GM12874 (cell line): ENCODE measurements around the gene UMOD.

ENCODE experiments used
- TF ChIP-seq, protein P1 (sequence below): IDR thresholded peaks from 2 replicates; pipeline ENCODE4 v1.5.1; 2011; ENCODE audit warnings: low read depth, mild to moderate bottlenecking, control low read depth, low read length, moderate library complexity; ENCODE audit not compliant: insufficient read depth

UMOD gene

DNA sequence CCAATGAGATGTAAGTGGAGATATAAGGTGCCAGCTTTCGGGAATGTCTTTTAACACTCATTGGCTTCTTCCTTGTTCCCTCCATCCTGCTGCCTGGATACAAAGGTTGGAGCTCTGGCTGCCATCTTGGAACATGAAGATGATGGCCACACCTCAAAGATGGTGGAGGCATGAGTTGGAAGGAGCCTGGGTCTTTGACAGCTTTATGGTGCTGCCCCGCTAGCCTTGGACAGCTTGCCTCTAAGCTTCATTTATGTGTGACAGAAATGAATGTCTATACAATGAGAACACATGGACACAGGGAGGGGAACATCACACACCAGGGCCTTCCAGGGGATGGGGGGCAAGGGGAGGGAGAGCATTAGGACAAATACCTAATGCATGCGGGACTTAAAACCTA lies 38.8 kb downstream of the UMOD start:
- TF ChIP-seq, protein P1, sequence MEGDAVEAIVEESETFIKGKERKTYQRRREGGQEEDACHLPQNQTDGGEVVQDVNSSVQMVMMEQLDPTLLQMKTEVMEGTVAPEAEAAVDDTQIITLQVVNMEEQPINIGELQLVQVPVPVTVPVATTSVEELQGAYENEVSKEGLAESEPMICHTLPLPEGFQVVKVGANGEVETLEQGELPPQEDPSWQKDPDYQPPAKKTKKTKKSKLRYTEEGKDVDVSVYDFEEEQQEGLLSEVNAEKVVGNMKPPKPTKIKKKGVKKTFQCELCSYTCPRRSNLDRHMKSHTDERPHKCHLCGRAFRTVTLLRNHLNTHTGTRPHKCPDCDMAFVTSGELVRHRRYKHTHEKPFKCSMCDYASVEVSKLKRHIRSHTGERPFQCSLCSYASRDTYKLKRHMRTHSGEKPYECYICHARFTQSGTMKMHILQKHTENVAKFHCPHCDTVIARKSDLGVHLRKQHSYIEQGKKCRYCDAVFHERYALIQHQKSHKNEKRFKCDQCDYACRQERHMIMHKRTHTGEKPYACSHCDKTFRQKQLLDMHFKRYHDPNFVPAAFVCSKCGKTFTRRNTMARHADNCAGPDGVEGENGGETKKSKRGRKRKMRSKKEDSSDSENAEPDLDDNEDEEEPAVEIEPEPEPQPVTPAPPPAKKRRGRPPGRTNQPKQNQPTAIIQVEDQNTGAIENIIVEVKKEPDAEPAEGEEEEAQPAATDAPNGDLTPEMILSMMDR: no peak

GRCh38 chr16:20311548-20311947 lies 41.0 kb downstream of the UMOD start:
- TF ChIP-seq, protein P1: no peak

DNA sequence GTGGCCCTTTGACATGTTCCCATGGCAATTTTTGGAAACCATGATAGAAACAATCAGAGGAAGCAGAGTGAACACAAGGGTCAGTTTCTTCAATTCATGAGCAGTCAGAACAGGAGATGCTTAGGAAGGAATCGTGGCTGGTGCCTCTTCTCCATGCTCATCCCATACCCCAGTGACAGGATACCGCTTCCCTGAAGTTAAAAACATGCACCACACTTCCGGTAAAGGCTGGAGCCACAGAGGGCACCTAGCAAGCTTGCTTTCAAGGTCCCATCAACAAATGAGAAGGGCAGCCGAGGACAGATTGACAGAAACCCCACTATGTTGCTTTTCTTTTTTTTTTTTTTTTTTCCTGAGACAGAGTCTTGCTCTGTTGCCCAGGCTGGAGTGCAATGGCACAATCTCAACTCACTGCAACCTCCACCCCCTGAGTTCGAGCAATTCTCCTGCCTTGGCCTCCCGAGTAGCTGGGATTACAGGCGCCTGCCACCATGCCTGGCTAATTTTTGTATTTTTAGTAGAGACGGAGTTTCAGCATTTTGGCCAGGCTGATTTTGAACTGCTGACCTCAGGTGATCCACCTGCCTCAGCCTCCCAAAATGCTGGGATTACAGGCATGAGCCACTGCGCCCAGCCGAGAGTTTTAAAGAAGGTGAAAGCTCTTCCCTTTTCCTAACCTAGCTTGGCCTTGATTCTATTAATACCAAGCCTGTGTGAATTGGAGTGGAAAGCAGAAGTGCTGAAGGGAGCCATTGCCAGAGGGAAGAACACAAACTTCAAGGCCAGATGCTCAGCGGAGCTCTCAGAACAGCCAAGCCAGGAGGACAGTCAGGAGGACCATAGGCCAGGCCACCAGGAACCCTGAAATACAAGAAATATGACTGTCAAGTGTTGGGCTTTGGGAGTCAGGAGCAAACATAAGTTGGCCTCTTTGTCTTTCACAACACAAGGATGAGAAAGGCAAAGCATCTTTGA lies 41.8 kb downstream of the UMOD start:
- TF ChIP-seq, protein P1: no peak

DNA sequence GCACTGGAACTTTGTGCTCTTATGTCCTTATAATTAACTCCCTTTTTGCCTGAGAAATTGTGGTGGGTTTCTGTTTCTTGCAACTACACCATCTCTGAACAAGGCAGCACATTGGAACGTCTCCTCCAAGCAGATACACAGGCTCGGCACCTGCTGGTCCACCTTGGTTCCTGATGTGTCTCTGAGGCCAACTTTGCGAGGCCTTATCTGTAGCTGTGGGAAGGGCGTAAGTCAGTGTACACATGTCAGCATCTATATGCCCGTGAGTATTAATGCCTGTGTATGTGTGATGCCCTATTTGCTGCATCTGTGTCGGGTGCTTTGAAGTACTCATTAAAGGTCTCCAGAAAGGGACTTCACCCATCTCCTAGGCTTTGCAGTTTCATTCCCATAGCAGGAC lies 42.7 kb downstream of the UMOD start:
- TF ChIP-seq, protein P1: no peak

DNA sequence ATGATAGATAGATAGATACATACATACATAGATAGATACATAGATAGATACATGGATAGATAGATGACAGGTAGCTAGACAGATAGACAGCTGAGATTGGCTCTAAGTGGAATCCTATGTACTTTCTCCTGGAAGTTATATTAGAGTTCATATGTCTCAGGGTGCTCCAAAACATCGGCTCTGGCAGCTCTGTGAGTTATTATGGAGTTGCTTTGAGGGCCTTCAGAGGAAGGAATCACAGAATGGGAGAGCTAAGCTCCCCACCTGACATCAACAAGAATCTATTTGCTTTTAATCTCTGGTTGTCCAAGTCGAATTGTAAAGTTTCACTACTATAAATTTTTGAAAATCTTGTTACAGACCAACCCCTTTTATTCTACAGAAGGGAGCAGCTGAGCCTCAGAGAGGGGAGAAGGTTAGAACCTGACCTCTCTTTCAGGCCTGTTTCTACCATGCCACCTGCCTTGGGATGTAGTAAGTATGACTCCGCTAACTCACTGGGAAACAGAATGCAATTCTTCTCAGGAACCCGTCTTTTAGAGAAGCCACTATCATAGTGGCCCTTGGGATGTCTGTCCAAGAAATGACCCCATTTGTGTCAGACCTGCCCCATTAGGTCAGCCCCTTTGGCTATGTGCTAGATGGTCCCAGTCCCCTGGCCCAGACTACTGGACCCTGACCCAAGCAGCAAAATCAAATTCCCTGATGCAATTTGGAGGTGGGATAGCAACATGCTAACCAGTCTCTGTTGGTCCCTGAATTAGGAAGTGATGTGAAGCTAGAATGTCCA lies 43.5 kb downstream of the UMOD start:
- TF ChIP-seq, protein P1: no peak

- TF ChIP-seq, protein P1: no peak
These were observed 44.2 kb downstream of the UMOD start for GRCh38 chr16:20308266-20308665.

DNA sequence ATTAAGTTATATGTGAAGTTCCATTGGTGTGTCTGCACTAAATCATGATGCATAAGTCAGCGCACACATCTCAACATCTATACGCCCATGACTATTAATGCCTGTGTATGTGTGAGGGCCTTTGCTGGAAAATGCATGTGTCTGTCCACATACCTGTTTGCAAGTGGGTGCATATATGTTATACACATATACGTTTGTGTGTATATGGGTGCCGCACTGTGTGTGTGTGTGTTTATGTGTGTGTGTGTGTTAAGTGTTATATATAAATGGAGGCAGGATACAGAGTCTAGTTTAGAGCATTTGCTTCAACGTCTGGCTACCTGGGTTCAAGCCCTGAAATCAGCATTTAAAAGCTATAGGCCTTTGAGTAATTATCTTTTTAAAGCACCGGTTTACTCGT lies 44.7 kb downstream of the UMOD start:
- TF ChIP-seq, protein P1: no peak
